Stimulated activated CD8-positive, alpha-beta memory T cell treated with anti-CD3 and anti-CD28 coated beads, Interleukin-12 subunit alpha, Interleukin-12 subunit beta, amount 100 ng/mL, for 24 hours (primary cell): Measurements from ENCODE around the gene KRTAP4-12.
"Not testable (repeated sequence)": the region's sequence is repeated elsewhere in the genome, so short reads cannot be mapped to it uniquely, and the experiment has no call there.

Experiments
- DNase-seq: peaks from one replicate; pipeline ENCODE4 v3.0.0-alpha.2; 2020; ENCODE audit errors: extremely low read depth

The KRTAP4-12 gene

DNA sequence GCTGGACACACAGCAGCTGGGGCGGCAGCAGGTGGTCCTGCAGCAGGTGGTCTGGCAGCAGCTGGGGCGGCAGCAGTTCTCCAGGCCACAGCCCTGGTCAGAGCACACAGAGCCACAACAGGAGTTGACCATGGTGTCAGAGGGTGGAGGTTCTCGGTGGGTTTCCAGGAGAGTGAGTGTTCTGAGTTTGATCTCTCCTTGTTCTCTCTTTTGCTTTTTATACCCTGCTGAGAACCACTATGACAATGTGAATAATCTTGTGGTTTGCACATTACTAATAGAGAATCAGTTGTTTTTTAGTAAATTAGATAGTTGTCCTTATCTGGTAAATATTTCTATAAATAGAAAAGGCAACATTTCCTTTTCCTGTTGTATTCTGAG is at the start of gene KRTAP4-12:
Gene KRTAP4-12, minus strand, starts transcription at position 192 of the 381 bp plus-strand sequence. Its CDS starts 60 bp downstream, at position 132.
- DNase-seq = not testable (repeated sequence)

DNA sequence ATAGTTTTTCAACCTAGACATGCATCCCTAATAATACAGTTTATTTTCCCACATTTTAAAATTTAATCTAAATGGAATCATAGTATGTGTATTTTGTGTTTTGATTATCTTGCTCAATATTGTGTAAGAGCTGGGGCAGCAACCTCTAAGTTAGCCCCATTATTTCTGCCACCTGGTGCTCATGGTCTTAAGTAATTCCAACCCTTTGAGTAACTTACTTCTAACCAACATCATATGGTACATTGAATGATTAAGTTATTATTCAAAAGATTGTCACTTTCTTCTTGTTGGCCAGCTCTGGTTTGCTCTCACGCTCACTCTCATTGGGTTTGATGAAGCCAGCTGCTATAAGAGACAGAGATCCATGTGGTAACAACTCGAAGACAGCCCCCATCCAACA is 47.9 kb upstream of the KRTAP4-12 start:
- no peak for DNase-seq

DNA sequence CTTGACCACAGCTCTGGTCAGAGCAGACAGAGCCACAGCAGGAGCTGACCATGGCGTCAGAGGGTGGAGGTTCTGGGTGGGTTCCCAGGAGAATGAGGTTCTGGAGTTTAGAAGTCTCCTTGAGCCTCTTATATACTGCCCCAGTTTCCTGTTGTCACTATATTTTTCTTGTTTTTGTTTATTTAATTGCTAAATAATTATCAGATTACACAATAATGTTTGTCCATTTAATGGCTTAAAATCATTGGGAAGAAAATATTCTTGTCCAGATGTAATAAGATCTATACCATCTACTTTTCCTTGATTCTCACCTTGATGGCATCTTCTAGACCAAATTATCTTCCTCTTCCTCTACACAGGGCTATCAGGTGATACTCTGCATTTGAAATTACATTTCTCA is 44.1 kb upstream of the KRTAP4-12 start, which contains the start of gene KRTAP4-3:
Gene KRTAP4-3, minus strand, starts transcription at position 101 of the 400 bp plus-strand sequence. Its CDS starts 49 bp downstream, at position 52.
- DNase-seq = no peak

DNA sequence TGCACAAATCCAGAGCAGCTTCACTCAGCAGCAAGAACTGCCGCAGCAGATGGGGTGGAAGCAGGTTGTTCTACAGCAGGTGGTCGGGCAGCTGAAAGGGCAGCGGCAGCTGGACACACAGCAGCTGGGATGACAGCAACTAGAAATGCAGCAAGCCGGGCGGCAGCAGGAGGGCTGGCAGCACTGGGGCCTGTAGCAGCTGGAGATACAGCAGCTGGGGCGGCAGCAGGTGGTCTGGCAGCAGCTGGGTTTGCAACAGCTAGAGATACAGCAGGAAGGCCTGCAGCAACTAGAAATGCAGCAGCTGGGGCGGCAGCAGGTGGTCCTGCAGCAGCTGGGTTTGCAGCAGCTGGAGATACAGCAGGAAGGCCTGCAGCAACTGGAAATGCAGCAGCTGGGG is 43.6 kb upstream of the KRTAP4-12 start:
- DNase-seq = no peak

DNA sequence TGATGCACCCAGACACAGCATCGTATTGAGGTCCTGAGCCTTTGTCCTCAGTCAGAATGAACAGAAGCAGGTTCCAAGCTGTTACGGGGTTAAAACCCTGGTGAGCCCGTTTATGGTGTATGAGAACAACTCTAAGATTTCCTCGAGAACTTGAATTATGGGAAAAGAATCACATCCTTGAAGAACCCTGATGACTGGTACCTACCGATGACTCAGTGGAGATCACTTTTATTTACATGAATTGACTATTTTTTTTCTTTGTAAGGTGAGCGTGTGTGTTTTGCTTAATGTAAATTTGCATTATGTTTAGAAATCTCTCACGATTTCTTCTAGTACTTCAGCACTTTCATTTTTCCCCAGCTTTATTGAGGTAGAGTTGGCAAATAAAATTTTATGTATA is 39.8 kb upstream of the KRTAP4-12 start:
- no peak for DNase-seq

DNA sequence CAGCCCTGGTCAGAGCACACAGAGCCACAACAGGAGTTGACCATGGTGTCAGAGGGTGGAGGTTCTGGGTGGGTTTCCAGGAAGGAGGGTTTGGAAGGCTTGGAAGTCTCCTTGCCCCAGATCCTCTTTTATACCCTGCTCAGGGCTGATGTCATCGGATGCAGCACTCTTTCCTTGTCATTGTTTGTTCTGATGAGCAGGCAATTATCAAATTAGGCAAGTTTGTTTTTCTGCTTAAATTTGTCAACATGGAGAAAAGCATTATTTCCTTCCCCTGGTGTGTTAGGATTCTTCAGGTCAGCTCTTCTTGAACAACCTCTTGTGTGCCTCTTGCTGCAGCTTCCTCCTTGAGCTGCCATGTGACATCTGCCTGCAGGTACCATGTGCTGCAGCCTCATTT is 36.7 kb upstream of the KRTAP4-12 start, which contains the start of gene KRTAP4-4:
Gene KRTAP4-4, minus strand, starts transcription at position 101 of the 400 bp plus-strand sequence. Its CDS starts 57 bp downstream, at position 44.
- DNase-seq = no peak

DNA sequence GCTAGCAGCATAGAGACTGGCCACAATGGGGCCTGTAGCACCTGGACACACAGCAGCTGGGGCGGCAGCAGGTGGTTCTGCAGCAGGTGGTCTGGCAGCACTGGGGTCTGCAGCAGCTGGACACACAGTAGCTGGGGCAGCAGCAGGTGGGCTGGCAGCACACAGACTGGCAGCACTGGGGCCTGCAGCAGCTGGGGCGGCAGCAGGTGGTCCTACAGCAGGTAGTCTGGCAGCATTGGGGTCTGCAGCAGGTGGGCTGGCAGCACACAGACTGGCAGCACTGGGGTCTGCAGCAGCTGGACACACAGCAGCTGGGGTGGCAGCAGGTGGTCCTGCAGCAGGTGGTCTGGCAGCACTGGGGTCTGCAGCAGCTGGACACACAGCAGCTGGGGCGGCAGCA is 36.2 kb upstream of the KRTAP4-12 start:
- not testable (repeated sequence) for DNase-seq

DNA sequence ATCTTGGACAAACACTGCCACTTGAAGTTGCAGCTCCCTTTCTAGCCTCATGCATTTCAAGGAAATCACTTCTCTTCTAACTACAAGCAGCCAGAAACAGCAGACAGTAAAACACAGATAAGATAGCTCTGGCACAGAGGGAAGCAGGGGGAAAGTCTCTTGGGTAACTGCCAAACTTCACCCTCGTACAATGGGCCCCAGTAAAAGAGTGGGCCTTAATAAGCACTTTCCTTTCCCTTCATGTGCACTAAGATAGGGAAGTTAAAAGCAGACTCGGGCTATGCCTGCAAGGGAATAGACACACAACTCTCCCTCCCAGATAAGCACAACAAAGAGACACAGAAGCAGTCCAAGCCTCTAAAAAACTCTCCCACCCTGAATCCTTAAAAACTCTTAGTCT is 29.9 kb upstream of the KRTAP4-12 start:
- no peak for DNase-seq

DNA sequence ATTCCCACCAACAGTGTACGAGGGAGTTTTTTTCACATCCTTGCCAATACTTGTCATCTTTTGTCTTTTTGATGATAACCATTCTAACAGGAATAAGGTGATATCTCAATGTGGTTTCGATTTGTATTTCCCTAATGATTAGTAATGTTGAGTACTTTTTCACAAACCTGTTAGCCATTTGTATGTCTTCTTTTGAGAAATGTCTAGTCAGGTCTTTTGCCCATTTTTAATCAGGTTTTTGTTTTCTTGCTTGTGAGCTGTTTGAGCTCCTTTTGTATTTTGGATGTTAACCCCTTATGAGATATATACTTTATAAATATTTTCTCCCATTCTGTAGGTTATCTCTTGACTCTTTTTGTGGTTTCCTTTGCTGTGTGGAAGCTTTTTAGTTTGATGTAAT is 27.5 kb upstream of the KRTAP4-12 start:
- DNase-seq = no peak

DNA sequence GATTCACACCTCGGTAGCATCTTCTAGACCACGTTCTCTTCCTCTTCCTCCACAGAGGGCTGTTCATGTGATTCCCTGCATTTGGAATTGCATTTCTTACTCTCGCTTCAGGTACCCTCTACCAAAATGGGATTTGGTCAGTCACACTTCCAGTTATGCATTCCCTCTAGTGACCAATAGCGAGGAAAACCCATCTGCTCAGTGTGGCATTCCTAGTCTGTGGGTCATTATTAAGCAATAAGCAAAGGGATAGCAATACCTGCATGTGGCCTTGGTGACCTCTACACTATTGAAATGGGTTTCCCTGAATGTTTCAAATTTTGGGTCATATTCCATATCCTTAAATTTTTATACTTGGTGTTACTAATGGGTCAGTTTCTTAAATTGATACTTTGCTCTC is 26.0 kb upstream of the KRTAP4-12 start:
- DNase-seq = no peak

DNA sequence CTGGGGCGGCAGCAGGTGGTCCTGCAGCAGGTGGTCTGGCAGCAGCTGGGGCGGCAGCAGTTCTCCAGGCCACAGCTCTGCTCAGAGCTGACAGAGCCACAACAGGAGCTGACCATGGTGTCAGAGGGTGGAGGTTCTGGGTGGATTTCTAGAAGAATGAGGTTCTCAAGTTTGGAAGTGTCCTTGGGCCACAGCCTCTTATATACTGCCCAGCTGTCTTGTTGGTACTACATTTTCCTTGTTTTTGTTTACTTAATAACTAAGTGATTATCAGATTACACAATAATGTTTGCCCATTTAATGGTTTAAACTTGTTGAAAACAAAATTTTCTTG is 25.6 kb upstream of the KRTAP4-12 start, which contains the start of gene KRTAP4-5:
Gene KRTAP4-5, minus strand, starts transcription at position 174 of the 334 bp plus-strand sequence. Its CDS starts 58 bp downstream, at position 116.
- DNase-seq = no peak

DNA sequence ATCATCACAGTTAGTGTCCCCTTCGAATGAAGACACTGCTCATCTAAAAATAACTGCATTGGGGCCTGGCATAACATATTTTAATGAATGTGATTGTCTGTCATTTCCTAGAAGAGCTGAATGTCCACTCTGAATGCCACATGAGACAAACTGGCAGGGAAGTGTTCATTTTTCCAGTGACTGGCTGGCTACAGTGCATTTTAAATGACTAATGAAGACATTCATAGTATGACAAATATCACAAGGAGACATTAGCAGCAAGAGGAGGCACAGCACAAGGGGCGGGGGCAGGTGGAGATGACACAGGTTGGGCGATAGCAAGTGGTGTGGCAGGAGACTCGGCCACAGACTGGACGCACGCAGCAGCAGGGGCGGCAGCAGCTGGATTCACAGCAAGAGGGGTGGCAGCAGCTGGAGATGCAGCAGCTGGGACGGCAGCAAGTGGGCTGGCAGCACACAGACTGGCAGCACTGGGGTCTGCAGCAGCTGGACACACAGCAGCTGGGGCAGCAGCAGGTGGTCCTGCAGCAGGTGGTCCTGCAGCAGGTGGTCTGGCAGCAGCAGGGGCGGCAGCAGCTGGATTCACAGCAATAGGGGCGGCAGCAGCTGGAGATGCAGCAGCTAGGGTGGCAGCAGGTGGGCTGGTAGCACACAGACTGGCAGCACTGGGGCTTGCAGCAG is 25.1 kb upstream of the KRTAP4-12 start:
- not testable (repeated sequence) for DNase-seq

DNA sequence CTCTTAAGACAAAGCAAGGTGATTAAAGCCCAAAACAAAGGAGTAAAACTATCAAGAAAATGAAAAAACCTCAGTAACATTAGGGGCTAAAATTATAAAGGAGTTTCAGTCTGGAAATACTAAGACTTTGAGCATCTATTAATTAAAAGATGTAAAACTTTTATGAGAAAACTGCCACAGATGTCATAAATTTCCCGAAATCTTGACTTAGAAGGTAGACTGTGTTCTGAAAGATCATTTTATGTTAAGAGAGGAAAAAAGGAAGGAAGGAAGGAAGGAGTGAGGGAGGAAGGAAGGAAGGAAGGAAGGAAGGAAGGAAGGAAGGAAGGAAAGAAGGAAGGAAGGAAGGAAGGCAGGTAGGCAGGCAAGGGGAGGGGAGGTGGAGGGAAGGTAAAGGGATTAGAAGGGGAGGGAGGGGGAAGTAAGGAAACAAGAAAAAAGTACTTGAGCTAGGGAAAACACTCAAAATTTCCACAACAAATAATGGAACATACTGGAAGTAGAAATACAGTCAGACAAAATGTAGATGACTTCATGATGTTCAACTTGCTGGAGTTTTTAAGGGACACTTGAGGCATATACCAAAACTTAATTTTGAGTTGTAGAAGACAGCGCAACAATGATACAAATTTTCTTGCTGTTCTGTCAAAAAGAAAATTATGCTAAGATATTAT is 23.7 kb upstream of the KRTAP4-12 start:
- DNase-seq = no peak

DNA sequence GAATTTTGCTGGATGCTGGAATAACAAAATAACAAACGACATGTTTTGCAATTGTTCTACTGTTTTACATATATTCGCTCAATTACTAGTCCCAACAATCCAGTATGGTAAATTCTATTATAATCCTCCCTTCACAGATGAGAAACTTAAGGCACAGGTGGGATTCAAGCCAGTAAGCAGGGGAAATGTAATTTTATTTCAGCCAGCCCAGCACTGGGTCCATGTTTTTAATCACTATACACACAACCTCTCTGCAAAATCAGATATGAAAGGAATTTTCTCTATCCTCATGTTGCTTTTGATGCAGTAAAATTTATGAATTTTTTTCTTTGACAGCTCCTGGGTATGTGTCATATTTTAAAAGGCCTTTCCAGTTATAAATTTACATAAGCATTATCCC is 21.3 kb upstream of the KRTAP4-12 start:
- DNase-seq = no peak

DNA sequence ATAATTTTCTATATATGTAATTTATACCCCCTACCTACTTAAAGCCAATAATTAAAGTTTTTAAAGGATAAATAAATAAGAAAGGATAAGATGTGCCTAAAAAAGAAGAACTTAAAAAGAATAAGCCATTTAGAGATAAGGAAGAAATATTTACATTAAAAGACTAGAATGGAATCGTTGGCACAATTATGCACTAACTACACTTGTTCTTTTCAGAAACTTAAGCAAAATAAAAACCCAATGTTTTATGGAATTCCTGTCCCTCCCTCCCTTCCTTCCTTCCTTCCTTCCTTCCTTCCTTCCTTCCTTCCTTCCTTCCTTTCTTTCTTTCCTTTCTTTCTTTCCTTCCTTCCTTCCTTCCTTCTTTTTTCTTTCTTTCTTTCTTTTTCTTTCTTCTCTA is 20.9 kb upstream of the KRTAP4-12 start:
- DNase-seq = no peak

DNA sequence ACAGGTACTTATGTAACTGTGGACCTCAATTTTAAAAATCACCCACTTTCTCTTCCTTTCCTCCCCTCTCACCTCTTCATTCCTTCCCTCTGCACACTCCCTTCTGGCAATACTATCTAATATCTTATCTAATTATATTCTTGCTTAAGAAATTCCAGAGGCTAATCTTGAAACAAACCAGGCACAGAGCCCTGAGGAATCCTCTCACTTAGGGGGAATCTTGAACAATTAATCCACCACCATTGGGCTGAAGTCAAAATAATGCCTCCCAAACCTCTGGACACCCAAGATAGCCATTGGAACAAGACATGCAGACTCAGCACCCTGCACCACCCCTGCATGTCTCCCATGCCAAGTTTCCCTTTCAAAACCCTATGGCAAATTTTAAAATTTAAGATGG is 17.4 kb upstream of the KRTAP4-12 start:
- DNase-seq = no peak

DNA sequence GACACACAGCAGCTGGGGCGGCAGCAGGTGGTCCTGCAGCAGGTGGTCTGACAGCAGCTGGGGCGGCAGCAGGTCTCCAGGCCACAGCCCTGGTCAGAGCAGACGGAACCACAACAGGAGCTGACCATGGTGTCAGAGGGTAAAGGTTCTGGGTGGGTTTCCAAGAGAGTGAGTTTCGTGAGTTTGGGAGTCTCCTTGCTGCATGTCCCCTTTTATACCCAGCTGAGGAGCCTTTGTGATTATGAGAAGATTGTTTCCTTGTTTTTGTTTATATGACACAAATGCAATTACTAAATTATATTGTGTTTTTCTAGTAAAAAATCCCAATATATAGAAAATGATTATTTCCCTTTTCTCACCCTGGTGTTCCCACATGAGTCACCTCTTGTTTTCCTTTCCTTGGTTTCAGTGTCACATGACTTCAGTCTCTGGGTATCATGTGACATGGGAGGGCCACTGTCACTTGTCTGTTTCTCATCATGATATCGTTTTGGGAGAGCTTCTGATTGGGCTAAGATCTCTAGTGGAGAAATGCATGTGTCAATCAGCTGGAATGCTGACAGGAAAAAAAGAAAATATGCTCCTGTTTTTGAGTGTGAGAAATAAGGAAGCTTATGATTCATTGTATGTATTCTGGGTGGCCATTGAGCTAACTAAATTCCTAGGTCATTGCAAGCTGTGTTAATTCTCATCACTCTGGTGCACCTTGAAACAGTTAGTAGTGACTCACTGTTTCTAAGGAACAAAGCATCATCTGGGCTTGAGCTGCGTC is 16.6 kb upstream of the KRTAP4-12 start, which contains the start of gene KRTAP4-6:
Gene KRTAP4-6, minus strand, starts transcription at position 185 of the 772 bp plus-strand sequence. Its CDS starts 57 bp downstream, at position 128.
- DNase-seq = no peak

DNA sequence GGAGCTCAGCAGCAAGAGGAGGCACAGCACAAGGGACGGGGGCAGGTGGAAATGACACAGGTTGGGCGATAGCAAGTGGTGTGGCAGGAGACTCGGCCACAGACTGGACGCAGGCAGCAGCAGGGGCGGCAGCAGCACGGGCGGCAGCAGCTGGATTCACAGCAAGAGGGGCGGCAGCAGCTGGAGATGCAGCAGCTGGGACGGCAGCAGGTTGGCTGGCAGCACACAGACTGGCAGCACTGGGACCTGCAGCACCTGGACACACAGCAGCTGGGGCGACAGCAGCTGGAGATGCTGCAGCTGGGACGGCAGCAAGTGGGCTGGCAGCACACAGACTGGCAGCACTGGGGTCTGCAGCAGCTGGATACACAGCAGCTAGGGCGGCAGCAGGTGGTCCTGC is 15.9 kb upstream of the KRTAP4-12 start:
- not testable (repeated sequence) for DNase-seq

DNA sequence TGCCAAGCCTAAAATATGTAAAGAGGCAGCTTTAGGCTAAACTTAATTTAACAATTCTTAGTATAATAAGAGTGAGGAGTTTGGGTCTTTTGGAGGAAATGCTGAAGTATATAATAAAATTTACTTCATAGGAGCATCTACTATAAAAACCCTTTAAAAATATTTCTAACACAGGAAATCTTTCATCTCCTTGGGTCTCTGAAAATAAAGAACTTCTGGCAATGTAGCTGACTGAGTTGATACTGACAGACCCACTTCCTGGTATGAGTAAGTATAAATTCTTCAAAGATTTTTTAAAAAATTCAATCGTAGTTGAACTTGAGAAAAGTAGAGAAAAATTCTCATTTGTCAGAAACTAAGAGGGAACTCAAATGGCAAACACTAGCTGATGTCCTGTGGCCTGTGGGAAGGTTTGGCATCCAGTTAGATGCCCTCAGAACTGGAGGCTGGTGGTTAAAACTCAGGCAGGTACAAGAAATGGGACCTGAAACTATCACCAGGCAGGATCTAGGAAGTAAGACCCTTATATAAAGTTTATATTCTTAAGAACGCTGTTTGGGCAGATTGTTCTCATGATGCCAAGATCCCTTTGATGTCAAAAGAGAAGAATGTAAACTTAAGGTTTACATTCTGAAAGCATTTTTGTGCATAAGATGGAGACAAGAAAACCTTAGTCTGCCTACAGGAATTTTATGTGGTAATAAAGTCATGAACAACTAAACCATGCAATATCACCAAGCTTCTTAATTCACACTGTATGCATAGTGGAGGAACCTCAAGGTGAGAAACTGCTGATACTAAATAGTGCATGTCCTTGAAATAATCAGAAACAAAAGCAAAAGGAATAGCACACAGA is 10.1 kb upstream of the KRTAP4-12 start:
- no peak for DNase-seq

DNA sequence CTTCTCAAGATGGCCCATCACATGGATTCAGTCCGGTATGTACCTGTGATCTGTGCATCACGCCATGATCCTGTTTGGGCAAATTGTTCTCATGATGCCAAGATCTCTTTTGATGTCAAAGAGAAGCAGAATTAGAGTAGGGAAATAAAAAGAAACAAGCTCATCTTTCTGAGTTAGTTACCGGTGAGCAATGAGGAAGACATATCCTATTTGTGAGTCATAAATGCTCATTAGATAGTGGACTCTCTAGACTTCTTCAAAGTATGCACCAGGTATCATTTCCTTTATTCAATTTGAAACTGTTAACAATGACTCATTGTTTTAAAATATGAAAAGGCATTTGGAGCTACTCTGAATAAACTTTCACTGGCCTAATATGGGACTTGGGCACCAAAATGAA is 8.0 kb upstream of the KRTAP4-12 start:
- DNase-seq = no peak

DNA sequence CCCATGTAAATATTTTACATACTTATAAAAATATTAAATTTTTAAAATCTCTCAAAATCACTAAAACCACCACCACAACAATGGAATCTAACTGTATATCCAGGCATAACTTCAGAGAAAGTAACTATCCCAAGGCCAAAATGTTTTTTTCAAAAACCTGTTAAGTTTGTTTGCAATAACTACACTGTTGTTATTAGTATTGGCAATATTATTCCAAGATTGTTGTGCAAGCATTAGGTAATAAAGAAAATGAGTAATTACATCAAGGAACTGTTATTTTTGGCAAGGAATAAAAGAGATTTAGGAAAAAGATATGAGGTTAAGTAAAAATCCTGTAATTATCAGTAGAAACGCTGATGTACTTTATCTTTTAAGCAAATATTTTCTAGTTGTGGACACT is 3.4 kb upstream of the KRTAP4-12 start:
- no peak for DNase-seq
